BLaER1 treated with 17β-estradiol and CSF1 and Interleukin-3, amounts not matched to agents 10 nM and 100 nM (cell line): Measurements from ENCODE around the gene CTCF.

Source experiments
- H3K27ac ChIP-seq, 11 experiments: shearing (Covaris generic); formaldehyde crosslinking; 2 replicates each; pipeline ENCODE4 v1.8.1; 2022
- H3K27me3 ChIP-seq, 11 experiments: shearing (Covaris generic); formaldehyde crosslinking; 2 replicates each; pipeline ENCODE4 v1.8.1; 2022
- H3K36me3 ChIP-seq, 11 experiments: shearing (Covaris generic); formaldehyde crosslinking; 2 replicates each; pipeline ENCODE4 v1.8.1; 2022
- H3K4me1 ChIP-seq, 10 experiments: shearing (Covaris generic); formaldehyde crosslinking; 2 replicates each; pipeline ENCODE4 v1.8.1; 2022
- H3K4me2 ChIP-seq, 11 experiments: shearing (Covaris generic); formaldehyde crosslinking; 2 replicates each; pipeline ENCODE4 v1.8.1; 2022
- H3K4me3 ChIP-seq, 10 experiments: shearing (Covaris generic); formaldehyde crosslinking; 2 replicates each; pipeline ENCODE4 v1.8.1; 2022
- H3K9ac ChIP-seq, 11 experiments: shearing (Covaris generic); formaldehyde crosslinking; 2 replicates each; pipeline ENCODE4 v1.8.1; 2022
- H3K9me3 ChIP-seq, 11 experiments: shearing (Covaris generic); formaldehyde crosslinking; replicated peaks in 1 of 11; 2 replicates each; pipeline ENCODE4 v1.8.1; 2022
- H4K20me1 ChIP-seq, 11 experiments: shearing (Covaris generic); formaldehyde crosslinking; 2 replicates each; pipeline ENCODE4 v1.8.1; 2022
- Cebpa-rat ChIP-seq, 11 experiments: shearing (Covaris generic); IDR thresholded peaks; 2 replicates each; pipeline ENCODE4 v1.8.1; 2022

Gene CTCF

DNA sequence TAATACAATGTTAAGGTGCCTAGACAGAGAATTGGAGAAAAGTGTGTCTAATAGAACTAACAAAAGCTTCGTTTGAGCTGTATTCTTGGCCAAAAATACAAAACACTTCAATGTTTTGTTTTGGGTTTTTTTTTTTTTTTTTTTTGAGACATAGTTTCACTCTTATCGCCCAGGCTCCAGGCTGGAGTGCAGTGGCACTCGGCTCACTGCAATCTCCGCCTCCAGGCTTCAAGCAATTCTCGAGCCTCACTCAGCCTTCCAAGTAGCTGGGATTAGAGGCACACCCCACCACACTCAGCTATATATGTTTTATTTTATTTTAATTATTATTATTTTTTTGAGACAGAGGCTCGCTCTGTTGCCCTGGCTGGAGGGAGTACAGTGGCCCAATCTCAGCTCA is 44.3 kb downstream of the CTCF start:
- Histone ChIP-seq H3K9me3 (no peaks in the 10 kb centered on the region), H3K4me1 (peaks cover 0 to 9% (median 0%) of the 10 kb centered on the region in 10 experiments; a peak in 5 of 20 replicates), H3K9ac (no peak overlapping the region), H3K27me3 (no peaks in the 10 kb centered on the region), H4K20me1 (peaks cover 0 to 99% (median 76%) of the 10 kb centered on the region in 11 experiments; a peak in 19 of 22 replicates), H3K4me3 (no peak overlapping the region), H3K4me2 (no peak overlapping the region), H3K27ac (no peak overlapping the region), H3K36me3 (peaks cover 11 to 70% (median 42%) of the 10 kb centered on the region in 11 experiments)
- TF ChIP-seq Cebpa-rat (IDR thresholded peaks at IDR 0.05): no peak

DNA sequence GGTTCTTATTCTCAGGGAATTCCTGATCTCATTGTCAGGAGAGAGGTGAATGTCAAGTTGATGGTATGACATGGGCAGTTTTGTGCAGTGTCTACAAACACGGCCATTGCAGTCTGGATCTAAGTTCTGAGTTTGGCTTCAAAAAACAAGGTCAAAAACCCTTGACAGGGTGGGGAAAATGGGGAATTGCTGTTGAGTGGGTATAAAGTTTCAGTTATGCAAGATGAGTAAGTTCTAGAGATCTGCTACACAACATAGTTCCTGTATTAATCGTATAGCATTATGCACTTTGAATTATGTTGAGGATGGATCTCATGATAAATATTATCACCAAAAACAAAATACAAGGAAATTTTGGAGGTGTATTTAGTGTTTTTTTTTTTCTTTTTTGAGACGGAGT is 46.0 kb downstream of the CTCF start:
- H3K4me1 ChIP-seq: peaks cover 0 to 9% (median 0%) of the 10 kb centered on the region in 10 experiments; a peak in 5 of 20 replicates
- H3K9ac ChIP-seq: no peak overlapping the region
- no peaks in the 10 kb centered on the region for H3K27me3 ChIP-seq
- no peak overlapping the region for H3K4me3 ChIP-seq
- H3K27ac ChIP-seq: no peak overlapping the region
- H3K9me3 ChIP-seq: no peaks in the 10 kb centered on the region
- no peak for TF ChIP-seq Cebpa-rat (IDR thresholded peaks at IDR 0.05)
- peaks cover 0 to 90% (median 59%) of the 10 kb centered on the region in 11 experiments; a peak in 20 of 22 replicates for H4K20me1 ChIP-seq
- no peak overlapping the region for H3K4me2 ChIP-seq
- peaks cover 28 to 78% (median 59%) of the 10 kb centered on the region in 11 experiments for H3K36me3 ChIP-seq

DNA sequence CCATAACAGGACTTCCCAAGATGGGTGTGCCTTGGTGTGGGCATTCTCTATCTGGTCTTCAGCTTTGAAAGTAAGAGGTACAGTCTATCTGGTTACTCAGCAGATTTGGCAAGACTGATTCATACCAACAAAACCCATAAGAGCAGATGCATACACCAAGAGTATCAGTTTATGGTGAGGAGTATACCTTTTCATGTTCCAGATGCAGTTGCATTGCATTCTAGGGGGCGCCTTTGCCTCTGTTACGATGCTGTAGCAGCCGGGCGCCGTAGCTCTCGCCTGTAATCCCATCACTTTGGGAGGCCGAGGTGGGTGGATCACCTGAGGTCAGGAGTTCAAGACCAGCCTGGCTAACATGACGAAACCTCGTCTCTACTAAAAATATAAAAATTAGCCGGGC is 51.5 kb downstream of the CTCF start:
- Histone ChIP-seq H3K4me1 (no peaks in the 10 kb centered on the region), H3K36me3 (peaks cover 83 to 100% (median 95%) of the 10 kb centered on the region in 11 experiments), H3K27me3 (no peaks in the 10 kb centered on the region), H3K4me2 (no peak overlapping the region), H3K4me3 (no peak overlapping the region), H3K9ac (no peak overlapping the region), H4K20me1 (peaks cover 8 to 59% (median 37%) of the 10 kb centered on the region in 11 experiments; a peak in 20 of 22 replicates), H3K9me3 (no peaks in the 10 kb centered on the region), H3K27ac (no peak overlapping the region)
- TF ChIP-seq Cebpa-rat (IDR thresholded peaks at IDR 0.05): no peak

DNA sequence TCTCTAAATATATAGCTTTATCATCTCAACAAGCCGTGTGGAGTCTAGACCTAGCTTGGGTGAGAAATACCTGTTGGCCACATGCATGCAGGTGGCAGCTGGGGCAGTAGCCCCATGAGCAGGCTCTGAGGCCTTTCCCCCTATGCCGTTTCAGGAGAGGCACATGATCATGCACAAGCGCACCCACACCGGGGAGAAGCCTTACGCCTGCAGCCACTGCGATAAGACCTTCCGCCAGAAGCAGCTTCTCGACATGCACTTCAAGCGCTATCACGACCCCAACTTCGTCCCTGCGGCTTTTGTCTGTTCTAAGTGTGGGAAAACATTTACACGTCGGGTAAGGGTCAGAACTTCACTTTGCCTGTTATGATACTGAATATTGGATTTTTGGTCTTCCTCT is 65.9 kb downstream of the CTCF start:
- Histone ChIP-seq H3K4me1 (no peaks in the 10 kb centered on the region), H3K4me3 (no peak overlapping the region), H3K9me3 (no peaks in the 10 kb centered on the region), H3K27me3 (no peaks in the 10 kb centered on the region), H3K27ac (no peak overlapping the region), H3K4me2 (no peak overlapping the region), H3K36me3 (peaks cover 90 to 100% (median 96%) of the 10 kb centered on the region in 11 experiments), H3K9ac (no peak overlapping the region), H4K20me1 (peaks cover 0 to 54% (median 18%) of the 10 kb centered on the region in 11 experiments; a peak in 12 of 22 replicates)
- TF ChIP-seq Cebpa-rat (IDR thresholded peaks at IDR 0.05): no peak

DNA sequence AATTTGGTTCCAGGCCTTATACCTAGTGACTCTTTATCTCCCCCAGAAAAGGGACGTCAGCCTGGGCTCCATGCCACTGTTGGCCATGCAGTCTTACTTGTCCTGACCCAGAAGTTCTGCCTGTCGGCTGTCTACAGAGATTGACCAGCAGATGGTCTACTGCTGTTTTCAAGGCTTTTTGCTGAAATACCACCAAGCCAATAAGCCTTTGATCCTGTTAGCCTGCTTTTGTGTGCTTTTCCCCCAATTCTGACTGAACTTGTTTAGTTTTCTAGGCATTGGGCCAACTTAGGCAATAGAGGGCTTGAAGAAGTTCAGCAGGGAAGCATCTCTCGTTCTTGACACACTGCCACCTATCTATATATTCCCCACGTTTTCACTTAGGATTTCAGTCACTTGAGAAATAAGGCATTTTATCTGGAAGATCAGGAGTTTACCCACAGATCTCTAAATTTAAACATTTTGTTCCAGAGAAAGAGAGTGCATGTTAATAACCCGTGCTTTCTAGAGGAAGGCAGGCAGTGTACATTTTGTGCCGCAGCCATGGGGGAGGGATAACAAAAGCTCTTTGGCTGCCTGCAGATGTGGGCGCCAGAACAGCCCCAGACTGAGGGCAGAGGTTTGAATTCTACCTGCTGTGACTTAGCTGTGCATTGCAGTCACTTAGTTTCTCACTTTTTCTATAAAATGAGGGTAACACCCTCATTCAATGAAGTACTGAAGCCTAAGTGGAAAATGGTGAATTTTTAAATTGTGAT is 70.3 kb downstream of the CTCF start:
- Histone ChIP-seq H3K27ac (no peak overlapping the region), H4K20me1 (peaks cover 0 to 63% (median 20%) of the 10 kb centered on the region in 11 experiments; a peak in 11 of 22 replicates), H3K9me3 (no peaks in the 10 kb centered on the region), H3K4me2 (no peak overlapping the region), H3K27me3 (no peaks in the 10 kb centered on the region), H3K9ac (no peak overlapping the region; a peak in 1 of 22 replicates), H3K36me3 (peaks cover 93 to 100% (median 97%) of the 10 kb centered on the region in 11 experiments), H3K4me1 (no peaks in the 10 kb centered on the region), H3K4me3 (no peak overlapping the region)
- TF ChIP-seq Cebpa-rat (IDR thresholded peaks at IDR 0.05): no peak

DNA sequence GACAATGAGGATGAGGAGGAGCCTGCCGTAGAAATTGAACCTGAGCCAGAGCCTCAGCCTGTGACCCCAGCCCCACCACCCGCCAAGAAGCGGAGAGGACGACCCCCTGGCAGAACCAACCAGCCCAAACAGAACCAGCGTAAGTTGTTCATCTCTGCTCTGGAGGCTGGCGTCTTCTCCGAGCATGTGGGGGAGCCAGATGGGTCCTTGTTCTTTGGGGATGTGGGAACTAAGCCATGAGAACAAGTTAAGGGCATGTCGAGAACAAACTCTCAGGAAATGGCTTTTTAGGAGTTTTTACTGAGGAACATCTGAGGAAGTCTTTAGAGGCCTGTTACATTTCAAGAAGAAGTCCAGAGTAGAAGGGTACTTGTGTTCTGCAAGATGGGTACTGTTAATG is 74.4 kb downstream of the CTCF start:
- Histone ChIP-seq H3K9ac (no peak overlapping the region), H3K27me3 (no peaks in the 10 kb centered on the region), H3K27ac (no peak overlapping the region), H4K20me1 (peaks cover 0 to 48% (median 15%) of the 10 kb centered on the region in 11 experiments; a peak in 11 of 22 replicates), H3K4me2 (no peak overlapping the region), H3K9me3 (no peaks in the 10 kb centered on the region), H3K4me1 (peaks cover 0 to 12% (median under 1%) of the 10 kb centered on the region in 10 experiments; a peak in 7 of 20 replicates), H3K4me3 (no peak overlapping the region), H3K36me3 (peaks cover 80 to 90% (median 85%) of the 10 kb centered on the region in 11 experiments)
- TF ChIP-seq Cebpa-rat (IDR thresholded peaks at IDR 0.05): no peak

DNA sequence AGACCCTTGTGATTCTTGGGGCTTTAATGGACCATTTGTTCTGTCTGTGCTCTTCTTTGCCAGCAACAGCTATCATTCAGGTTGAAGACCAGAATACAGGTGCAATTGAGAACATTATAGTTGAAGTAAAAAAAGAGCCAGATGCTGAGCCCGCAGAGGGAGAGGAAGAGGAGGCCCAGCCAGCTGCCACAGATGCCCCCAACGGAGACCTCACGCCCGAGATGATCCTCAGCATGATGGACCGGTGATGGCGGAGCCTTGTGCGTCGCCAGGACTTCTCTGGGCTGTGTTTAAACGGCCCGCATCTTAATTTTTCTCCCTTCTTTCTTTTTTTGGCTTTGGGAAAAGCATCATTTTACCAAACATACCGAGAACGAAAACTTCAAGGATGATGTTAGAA is 75.3 kb downstream of the CTCF start:
- H3K9me3 ChIP-seq: no peaks in the 10 kb centered on the region
- no peak for TF ChIP-seq Cebpa-rat (IDR thresholded peaks at IDR 0.05)
- no peak overlapping the region for H3K4me3 ChIP-seq
- no peak overlapping the region for H3K4me2 ChIP-seq
- H4K20me1 ChIP-seq: peaks cover 0 to 48% (median 7%) of the 10 kb centered on the region in 11 experiments; a peak in 9 of 22 replicates
- H3K27me3 ChIP-seq: no peaks in the 10 kb centered on the region
- H3K27ac ChIP-seq: no peak overlapping the region
- peaks cover 71 to 81% (median 76%) of the 10 kb centered on the region in 11 experiments for H3K36me3 ChIP-seq
- H3K4me1 ChIP-seq: peaks cover 0 to 21% (median 2%) of the 10 kb centered on the region in 10 experiments; a peak in 7 of 20 replicates
- no peak overlapping the region for H3K9ac ChIP-seq

DNA sequence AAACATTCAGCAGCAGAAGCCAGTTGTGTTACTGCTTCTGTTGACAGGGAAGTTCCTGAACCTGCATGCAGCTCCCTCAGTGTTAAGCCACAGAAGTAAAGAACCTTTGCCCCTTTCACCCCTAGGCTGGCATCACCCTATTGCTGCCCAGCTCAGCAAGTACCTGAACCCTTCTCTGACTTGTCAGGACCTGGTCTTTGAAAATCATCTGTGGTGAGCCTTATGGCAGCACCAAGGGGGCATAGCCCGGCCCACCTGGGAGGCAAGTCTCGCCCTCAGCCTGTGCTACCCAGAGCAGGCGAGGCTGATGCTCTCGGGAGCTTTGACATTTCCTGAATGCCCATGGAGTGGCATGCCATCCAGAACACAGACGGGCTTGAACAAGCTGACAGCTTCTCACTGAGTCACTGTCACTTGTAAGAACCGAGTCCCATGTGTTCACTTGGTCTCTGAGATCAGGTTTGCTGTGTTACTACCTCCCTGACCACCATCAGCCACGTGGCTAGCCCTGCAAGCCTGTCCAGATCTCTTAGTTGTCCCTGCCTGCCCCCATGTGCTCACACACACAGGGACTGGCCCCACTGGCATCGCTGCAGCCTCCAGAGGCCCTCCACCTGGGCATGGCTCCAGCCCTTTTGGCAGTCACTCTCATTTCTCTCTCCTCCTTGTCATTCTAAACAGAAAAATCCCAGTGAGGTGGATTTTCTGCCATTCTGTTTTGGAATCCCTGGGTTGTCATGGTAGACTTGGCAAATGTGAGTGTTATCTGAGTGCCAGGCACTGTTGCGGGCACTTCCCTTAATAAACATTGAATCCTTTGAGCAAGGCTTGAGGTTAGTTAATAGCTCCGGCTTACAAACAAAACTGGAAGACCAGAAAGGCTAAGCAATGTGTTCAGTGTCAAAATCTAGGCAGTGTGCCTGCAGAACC is 79.7 kb downstream of the CTCF start:
- Histone ChIP-seq H3K4me2 (peak overlapping the region in 4 of 11 experiments; percentile 10 to 52 (median 28); a peak in 6 of 22 replicates), H4K20me1 (peaks cover 0 to 17% (median 0%) of the 10 kb centered on the region in 11 experiments; a peak in 5 of 22 replicates), H3K9me3 (no peaks in the 10 kb centered on the region), H3K9ac (peak overlapping the region in 4 of 11 experiments; percentile 6 to 21 (median 14); a peak in 4 of 22 replicates), H3K4me3 (no peak overlapping the region), H3K27me3 (peaks cover 0 to 5% (median 0%) of the 10 kb centered on the region in 11 experiments; a peak in 1 of 22 replicates), H3K36me3 (peaks cover 27 to 39% (median 32%) of the 10 kb centered on the region in 11 experiments), H3K4me1 (peaks cover 0 to 49% (median 25%) of the 10 kb centered on the region in 10 experiments; a peak in 17 of 20 replicates), H3K27ac (peak overlapping the region in 1 of 11 experiments; percentile 21; a peak in 1 of 22 replicates)
- no peak for TF ChIP-seq Cebpa-rat (IDR thresholded peaks at IDR 0.05)
